Trophoblast cell (in vitro differentiated cells and primary cell): ENCODE data around the gene CCL28.

Experiments
- DNase-seq, 2 donors: peaks; one replicate each; pipeline ENCODE4 v3.0.0-alpha.2; 2016
- H2AFZ ChIP-seq: 2 replicates; pipeline ENCODE4 v1.6.1; 2013; ENCODE audit warnings: low read length, moderate library complexity, mild to moderate bottlenecking; ENCODE audit not compliant: insufficient read depth, poor library complexity
- H2AK5ac ChIP-seq: 2 replicates; pipeline ENCODE4 v1.6.1; 2013; ENCODE audit warnings: mild to moderate bottlenecking, low read length
- H2BK120ac ChIP-seq: 2 replicates; pipeline ENCODE4 v1.6.1; 2013; ENCODE audit warnings: low read length, mild to moderate bottlenecking, moderate library complexity; ENCODE audit not compliant: insufficient read depth, poor library complexity
- H2BK12ac ChIP-seq: 2 replicates; pipeline ENCODE4 v1.6.1; 2013; ENCODE audit warnings: mild to moderate bottlenecking, low read length, moderate library complexity
- H2BK5ac ChIP-seq: 2 replicates; pipeline ENCODE4 v1.6.1; 2013; ENCODE audit warnings: low read length, low read depth, moderate library complexity, mild to moderate bottlenecking; ENCODE audit not compliant: poor library complexity
- H3K14ac ChIP-seq: 2 replicates; pipeline ENCODE4 v1.6.1; 2013; ENCODE audit warnings: mild to moderate bottlenecking, low read length
- H3K18ac ChIP-seq: 2 replicates; pipeline ENCODE4 v1.6.1; 2013; ENCODE audit warnings: mild to moderate bottlenecking, low read length
- H3K23ac ChIP-seq: 2 replicates; pipeline ENCODE4 v1.6.1; 2013; ENCODE audit warnings: low read length
- H3K27ac ChIP-seq: 2 replicates; pipeline ENCODE4 v1.5.1; 2013; ENCODE audit warnings: low read depth, mild to moderate bottlenecking, inconsistent platforms, low read length, moderate library complexity
- H3K27me3 ChIP-seq: 2 replicates; pipeline ENCODE4 v1.6.1; 2013; ENCODE audit warnings: inconsistent platforms, mild to moderate bottlenecking, low read length, moderate library complexity; ENCODE audit not compliant: insufficient read depth
- H3K36me3 ChIP-seq, 2 experiments: 1 replicate in 1 of 2; 2 replicates in 1 of 2; pipeline ENCODE4 v1.6.1; 2013; ENCODE audit warnings: low read length in 2 of 2, mild to moderate bottlenecking in 2 of 2, moderate library complexity in 1 of 2; ENCODE audit not compliant: insufficient read depth in 2 of 2, control insufficient read depth in 1 of 2
- H3K4ac ChIP-seq: 2 replicates; pipeline ENCODE4 v1.6.1; 2013; ENCODE audit warnings: low read depth, mild to moderate bottlenecking, low read length, moderate library complexity
- H3K4me1 ChIP-seq, 2 experiments: 1 replicate in 1 of 2; 2 replicates in 1 of 2; pipeline ENCODE4 v1.6.1; 2013; ENCODE audit warnings: low read length in 2 of 2, mild to moderate bottlenecking in 2 of 2, moderate library complexity in 1 of 2; ENCODE audit not compliant: insufficient read depth in 2 of 2, control insufficient read depth in 1 of 2
- H3K4me2 ChIP-seq: 2 replicates; pipeline ENCODE4 v1.6.1; 2013; ENCODE audit warnings: inconsistent platforms, mild to moderate bottlenecking, low read length, moderate library complexity
- H3K4me3 ChIP-seq: 2 replicates; pipeline ENCODE4 v1.5.1; 2013; ENCODE audit warnings: mild to moderate bottlenecking, low read depth, low read length, inconsistent platforms
- H3K79me1 ChIP-seq: one replicate; pipeline ENCODE4 v1.6.1; 2013; ENCODE audit warnings: low read length
- H3K79me2 ChIP-seq: 2 replicates; pipeline ENCODE4 v1.6.1; 2013; ENCODE audit warnings: low read length, mild to moderate bottlenecking; ENCODE audit not compliant: control insufficient read depth, insufficient read depth, poor library complexity
- H3K9ac ChIP-seq: 2 replicates; pipeline ENCODE4 v1.6.1; 2013; ENCODE audit warnings: mild to moderate bottlenecking, low read length
- H3K9me3 ChIP-seq: 2 replicates; pipeline ENCODE4 v1.6.1; 2013; ENCODE audit warnings: low read depth, mild to moderate bottlenecking, control low read depth, inconsistent platforms, low read length; ENCODE audit not compliant: insufficient read depth
- H4K12ac ChIP-seq: 2 replicates; pipeline ENCODE4 v1.6.1; 2013; ENCODE audit warnings: low read depth, mild to moderate bottlenecking, low read length, moderate library complexity
- H4K8ac ChIP-seq: 2 replicates; pipeline ENCODE4 v1.6.1; 2013; ENCODE audit warnings: low read depth, mild to moderate bottlenecking, low read length, moderate library complexity
- H4K91ac ChIP-seq: one replicate; pipeline ENCODE4 v1.6.1; 2013; ENCODE audit warnings: low read depth, mild to moderate bottlenecking, low read length, moderate library complexity
- WGBS: extraction: QIAGEN DNeasy Blood & Tissue Kit; methylation state at CpG from one replicate; pipeline ENCODE4 v1.1.7; 2013; ENCODE audit warnings: missing lambda C conversion rate; ENCODE audit not compliant: insufficient read length, insufficient coverage; ENCODE audit errors: extremely low coverage; 5-methylcytosine and 5-hydroxymethylcytosine counted together

The CCL28 gene

DNA sequence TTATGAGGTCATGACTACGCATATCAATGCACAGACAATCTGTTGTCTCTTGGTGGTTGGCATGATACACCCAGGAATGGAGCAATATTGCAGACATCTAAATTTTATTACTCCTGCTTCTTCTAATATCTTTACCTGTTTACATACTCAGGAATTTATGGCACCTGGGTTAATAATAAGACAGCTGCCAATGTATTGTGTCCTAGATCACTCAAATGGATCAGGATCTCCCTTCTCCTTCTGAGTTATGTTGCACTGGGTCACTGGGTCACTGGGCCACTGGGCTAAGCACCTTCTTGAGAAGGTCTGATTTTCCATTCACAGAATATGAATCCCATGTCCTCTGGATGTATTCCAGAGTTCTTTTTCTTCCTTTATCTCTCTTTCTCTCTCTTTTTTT, 41.8 kb downstream of the CCL28 start:
- no peaks in the 10 kb centered on the region for H3K79me2 ChIP-seq
- no peak overlapping the region for H3K18ac ChIP-seq

DNA sequence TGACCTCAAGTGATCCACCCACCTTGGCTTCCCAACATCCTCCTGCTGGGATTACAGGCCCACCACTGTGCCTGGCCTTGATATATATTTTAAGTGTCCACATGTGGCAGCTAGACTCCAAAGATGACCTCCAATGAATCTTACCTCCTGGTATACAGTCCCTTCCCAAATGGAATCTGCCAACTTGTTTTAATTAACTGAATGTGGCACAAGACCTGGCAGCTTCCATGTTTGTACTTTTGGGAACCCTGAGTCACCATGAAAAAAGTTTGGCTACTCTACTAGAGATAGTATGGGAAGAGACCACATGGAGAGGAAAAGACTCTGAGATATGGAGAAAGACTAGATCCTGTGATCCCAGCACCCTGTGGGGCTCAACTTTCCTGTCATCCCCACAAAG, 42.5 kb downstream of the CCL28 start:
- Histone ChIP-seq H2AK5ac (no peak overlapping the region), H4K12ac (no peak overlapping the region), H3K4me2 (no peak overlapping the region)

More for the DNA sequence above, 41.8 kb downstream of the CCL28 start:
- no peak overlapping the region for H3K4me2 ChIP-seq
- H2BK120ac ChIP-seq = no peak overlapping the region
- no peak overlapping the region for H3K23ac ChIP-seq
- H2AK5ac ChIP-seq = no peak overlapping the region
- no peaks in the 10 kb centered on the region for H3K79me1 ChIP-seq
- H2BK12ac ChIP-seq = no peak overlapping the region
- H3K27ac ChIP-seq = no peak overlapping the region
- no peak overlapping the region for H3K9ac ChIP-seq
- H3K14ac ChIP-seq = no peak overlapping the region
- no peaks in the 10 kb centered on the region for H3K27me3 ChIP-seq
- H2AFZ ChIP-seq = no peak overlapping the region
- DNase-seq = no peak
- no peak overlapping the region for H4K12ac ChIP-seq
- H3K4ac ChIP-seq = no peak overlapping the region
- H2BK5ac ChIP-seq = no peak overlapping the region
- WGBS = no CpG with 5 or more reads among the region's 1 CpG
- no peak overlapping the region for H4K91ac ChIP-seq
- H3K4me1 ChIP-seq = no peaks in the 10 kb centered on the region
- no peak overlapping the region for H4K8ac ChIP-seq
- H3K4me3 ChIP-seq = no peak overlapping the region
- peaks cover 3% of the 10 kb centered on the region for H3K9me3 ChIP-seq
- H3K36me3 ChIP-seq = no peaks in the 10 kb centered on the region

GRCh38 chr5:43367909-43368669, 44.1 kb downstream of the CCL28 start:
- Histone ChIP-seq H3K27me3 (no peaks in the 10 kb centered on the region), H2BK120ac (no peak overlapping the region), H3K4ac (no peak overlapping the region), H4K12ac (no peak overlapping the region), H3K14ac (no peak overlapping the region), H3K9me3 (peaks cover 3% of the 10 kb centered on the region), H2AK5ac (no peak overlapping the region), H3K23ac (no peak overlapping the region), H4K91ac (no peak overlapping the region), H3K4me1 (no peaks in the 10 kb centered on the region), H3K27ac (no peak overlapping the region), H3K4me3 (no peak overlapping the region), H3K9ac (no peak overlapping the region), H2BK12ac (no peak overlapping the region), H3K18ac (no peak overlapping the region), H3K4me2 (no peak overlapping the region), H3K79me1 (no peaks in the 10 kb centered on the region), H2AFZ (no peak overlapping the region), H4K8ac (no peak overlapping the region), H2BK5ac (no peak overlapping the region), H3K79me2 (no peaks in the 10 kb centered on the region), H3K36me3 (no peaks in the 10 kb centered on the region)
- no peak for DNase-seq
- no CpG with 5 or more reads among the region's 3 CpGs for WGBS

More for the DNA sequence above, 42.5 kb downstream of the CCL28 start:
- Histone ChIP-seq H3K4ac (no peak overlapping the region), H3K27ac (no peak overlapping the region), H3K79me2 (no peaks in the 10 kb centered on the region), H2AFZ (no peak overlapping the region), H2BK12ac (no peak overlapping the region), H3K36me3 (no peaks in the 10 kb centered on the region), H3K79me1 (no peaks in the 10 kb centered on the region), H3K9ac (no peak overlapping the region), H2BK5ac (no peak overlapping the region), H3K9me3 (peaks cover 3% of the 10 kb centered on the region), H3K4me3 (no peak overlapping the region), H3K23ac (no peak overlapping the region), H3K14ac (no peak overlapping the region), H3K18ac (no peak overlapping the region), H2BK120ac (no peak overlapping the region), H3K27me3 (no peaks in the 10 kb centered on the region), H3K4me1 (no peaks in the 10 kb centered on the region), H4K91ac (no peak overlapping the region), H4K8ac (no peak overlapping the region)
- no peak for DNase-seq

GRCh38 chr5:43367453-43367852, 44.7 kb downstream of the CCL28 start:
- no peak overlapping the region for H4K91ac ChIP-seq
- no CpG with 5 or more reads among the region's 3 CpGs for WGBS
- H2BK120ac ChIP-seq = no peak overlapping the region
- no peak overlapping the region for H4K12ac ChIP-seq
- no peaks in the 10 kb centered on the region for H3K36me3 ChIP-seq
- H2BK12ac ChIP-seq = no peak overlapping the region
- no peak overlapping the region for H3K4ac ChIP-seq
- no peak overlapping the region for H3K4me2 ChIP-seq
- H3K23ac ChIP-seq = no peak overlapping the region
- H3K9me3 ChIP-seq = peaks cover 3% of the 10 kb centered on the region
- no peak overlapping the region for H3K9ac ChIP-seq
- H2AFZ ChIP-seq = no peak overlapping the region
- H2AK5ac ChIP-seq = no peak overlapping the region
- no peak for DNase-seq
- no peaks in the 10 kb centered on the region for H3K4me1 ChIP-seq
- no peak overlapping the region for H3K27ac ChIP-seq
- no peaks in the 10 kb centered on the region for H3K79me1 ChIP-seq
- H3K79me2 ChIP-seq = no peaks in the 10 kb centered on the region
- no peak overlapping the region for H3K14ac ChIP-seq
- no peak overlapping the region for H2BK5ac ChIP-seq
- H3K27me3 ChIP-seq = no peaks in the 10 kb centered on the region
- no peak overlapping the region for H4K8ac ChIP-seq
- no peak overlapping the region for H3K18ac ChIP-seq
- H3K4me3 ChIP-seq = no peak overlapping the region
